K562 (cell line): ENCODE measurements around the gene VSIG10L2. TPM values are rescaled to one million over a fixed set of nuclear protein-coding genes. Genes with fewer than 3 reads are reported as not detected.

Source experiments
- polyA plus RNA-seq, 8 experiments: library from polyadenylated mRNA; depleted of rRNA in 4 of 8; stranded (reverse) in 5 of 8; unstranded in 3 of 8; fragments of >200 nt; fragmentation: Nextera tagmentation in 2 of 8; fragmentation: Illumina TruSeq in 1 of 8; extraction: Ambion mirVana in 2 of 8; extraction: Trizol in 1 of 8; gene quantifications; 2 replicates each; pipeline versions ENCODE4 v1.2.1 to v1.2.3, GENCODE V29; 2011 to 2014; ENCODE audit warnings: inconsistent platforms in 1 of 8, missing spikeins in 1 of 8
- total RNA-seq, 7 experiments: library from RNA; depleted of rRNA in 6 of 7; stranded (reverse); fragments of >200 nt in 6 of 7; fragmentation: Illumina TruSeq in 2 of 7; extraction: Trizol in 2 of 7; gene quantifications; 2 replicates each; pipeline versions ENCODE4 v1.2.1 to v1.2.3, GENCODE V29; 2011 to 2021; ENCODE audit warnings: low replicate concordance in 1 of 7

VSIG10L2 gene
- total and polyA plus RNA-seq, 9 of the 15 experiments (the other 6 are each of a cell fraction or from before 2014, with no cell fraction given): not detected

Other genes starting within 250 kb of the VSIG10L2 start
Only the 7 nearest of the 8 such genes appear.
- not detected in 2 replicates for gene PATE2, start 167.2 kb upstream of the VSIG10L2 start, total RNA-seq (2014; rRNA removed)
- gene PATE2, start 167.2 kb upstream of the VSIG10L2 start, total RNA-seq (2014; rRNA removed; fragmentation: Illumina TruSeq; extraction: Trizol): not detected in 2 replicates
- gene PATE2, start 167.2 kb upstream of the VSIG10L2 start, total RNA-seq (2015; rRNA removed; fragmentation: Illumina TruSeq; extraction: Trizol): not detected in 2 replicates
- not detected in 2 replicates for gene PATE2, start 167.2 kb upstream of the VSIG10L2 start, total RNA-seq (2021)
- gene PATE2, start 167.2 kb upstream of the VSIG10L2 start, polyA plus RNA-seq (2011; rRNA removed): not detected in 2 replicates
- not detected in 2 replicates for gene PATE2, start 167.2 kb upstream of the VSIG10L2 start, polyA plus RNA-seq (2014; fragmentation: Illumina TruSeq; extraction: Trizol)
- not detected for gene PATE2, start 167.2 kb upstream of the VSIG10L2 start, polyA plus RNA-seq (2014; fragmentation: Nextera tagmentation; extraction: Ambion mirVana)
- gene PATE2, start 167.2 kb upstream of the VSIG10L2 start, polyA plus RNA-seq (2014; rRNA removed): 0.05 TPM in 1 of 2 replicates, not detected in the other
- gene PATE3, start 157.9 kb upstream of the VSIG10L2 start, total RNA-seq (2014; rRNA removed): not detected in 2 replicates
- gene PATE3, start 157.9 kb upstream of the VSIG10L2 start, total RNA-seq (2014; rRNA removed; fragmentation: Illumina TruSeq; extraction: Trizol): not detected in 2 replicates
- not detected in 2 replicates for gene PATE3, start 157.9 kb upstream of the VSIG10L2 start, total RNA-seq (2015; rRNA removed; fragmentation: Illumina TruSeq; extraction: Trizol)
- gene PATE3, start 157.9 kb upstream of the VSIG10L2 start, total RNA-seq (2021): not detected in 2 replicates
- gene PATE3, start 157.9 kb upstream of the VSIG10L2 start, polyA plus RNA-seq (2011; rRNA removed): not detected in 2 replicates
- gene PATE3, start 157.9 kb upstream of the VSIG10L2 start, polyA plus RNA-seq (2014; fragmentation: Illumina TruSeq; extraction: Trizol): not detected in 2 replicates
- not detected for gene PATE3, start 157.9 kb upstream of the VSIG10L2 start, polyA plus RNA-seq (2014; fragmentation: Nextera tagmentation; extraction: Ambion mirVana)
- not detected in 2 replicates for gene PATE3, start 157.9 kb upstream of the VSIG10L2 start, polyA plus RNA-seq (2014; rRNA removed)
- not detected in 2 replicates for gene PATE4, start 112.7 kb upstream of the VSIG10L2 start, total RNA-seq (2014; rRNA removed)
- gene PATE4, start 112.7 kb upstream of the VSIG10L2 start, total RNA-seq (2014; rRNA removed; fragmentation: Illumina TruSeq; extraction: Trizol): not detected in 2 replicates
- not detected in 2 replicates for gene PATE4, start 112.7 kb upstream of the VSIG10L2 start, total RNA-seq (2015; rRNA removed; fragmentation: Illumina TruSeq; extraction: Trizol)
- gene PATE4, start 112.7 kb upstream of the VSIG10L2 start, total RNA-seq (2021): not detected in 2 replicates
- gene PATE4, start 112.7 kb upstream of the VSIG10L2 start, polyA plus RNA-seq (2011; rRNA removed): not detected in 2 replicates
- gene PATE4, start 112.7 kb upstream of the VSIG10L2 start, polyA plus RNA-seq (2014; fragmentation: Illumina TruSeq; extraction: Trizol): not detected in 2 replicates
- gene PATE4, start 112.7 kb upstream of the VSIG10L2 start, polyA plus RNA-seq (2014; fragmentation: Nextera tagmentation; extraction: Ambion mirVana): not detected
- gene PATE4, start 112.7 kb upstream of the VSIG10L2 start, polyA plus RNA-seq (2014; rRNA removed): not detected in 2 replicates
- 3.3 and 3.8 TPM in 2 replicates for gene HYLS1, start 58.4 kb upstream of the VSIG10L2 start, total RNA-seq (2014; rRNA removed)
- 4.8 and 5.7 TPM in 2 replicates for gene HYLS1, start 58.4 kb upstream of the VSIG10L2 start, total RNA-seq (2014; rRNA removed; fragmentation: Illumina TruSeq; extraction: Trizol)
- gene HYLS1, start 58.4 kb upstream of the VSIG10L2 start, total RNA-seq (2015; rRNA removed; fragmentation: Illumina TruSeq; extraction: Trizol): 5.1 and 5.6 TPM in 2 replicates
- 2.7 and 3.6 TPM in 2 replicates for gene HYLS1, start 58.4 kb upstream of the VSIG10L2 start, total RNA-seq (2021)
- gene HYLS1, start 58.4 kb upstream of the VSIG10L2 start, polyA plus RNA-seq (2011; rRNA removed): 1.1 and 3.2 TPM in 2 replicates
- gene HYLS1, start 58.4 kb upstream of the VSIG10L2 start, polyA plus RNA-seq (2014; fragmentation: Illumina TruSeq; extraction: Trizol): 3.8 and 5.1 TPM in 2 replicates
- gene HYLS1, start 58.4 kb upstream of the VSIG10L2 start, polyA plus RNA-seq (2014; fragmentation: Nextera tagmentation; extraction: Ambion mirVana): 1 to 10 TPM; 7.4 to 8.2 TPM
- 3.2 and 4.6 TPM in 2 replicates for gene HYLS1, start 58.4 kb upstream of the VSIG10L2 start, polyA plus RNA-seq (2014; rRNA removed)
- 16.4 and 18.4 TPM in 2 replicates for gene PUS3, start 42.8 kb upstream of the VSIG10L2 start, total RNA-seq (2014; rRNA removed)
- 40.6 and 46.2 TPM in 2 replicates for gene PUS3, start 42.8 kb upstream of the VSIG10L2 start, total RNA-seq (2014; rRNA removed; fragmentation: Illumina TruSeq; extraction: Trizol)
- 28.4 and 35.9 TPM in 2 replicates for gene PUS3, start 42.8 kb upstream of the VSIG10L2 start, total RNA-seq (2015; rRNA removed; fragmentation: Illumina TruSeq; extraction: Trizol)
- gene PUS3, start 42.8 kb upstream of the VSIG10L2 start, total RNA-seq (2021): 19.1 and 22.5 TPM in 2 replicates
- gene PUS3, start 42.8 kb upstream of the VSIG10L2 start, polyA plus RNA-seq (2011; rRNA removed): 7.8 and 16.5 TPM in 2 replicates
- gene PUS3, start 42.8 kb upstream of the VSIG10L2 start, polyA plus RNA-seq (2014; fragmentation: Illumina TruSeq; extraction: Trizol): 25.9 and 39.0 TPM in 2 replicates
- 10 to 100 TPM; 39.6 to 49.2 TPM for gene PUS3, start 42.8 kb upstream of the VSIG10L2 start, polyA plus RNA-seq (2014; fragmentation: Nextera tagmentation; extraction: Ambion mirVana)
- 15.6 and 25.4 TPM in 2 replicates for gene PUS3, start 42.8 kb upstream of the VSIG10L2 start, polyA plus RNA-seq (2014; rRNA removed)
- gene DDX25, start 41.5 kb upstream of the VSIG10L2 start, total RNA-seq (2014; rRNA removed): not detected in 2 replicates
- not detected in 2 replicates for gene DDX25, start 41.5 kb upstream of the VSIG10L2 start, total RNA-seq (2014; rRNA removed; fragmentation: Illumina TruSeq; extraction: Trizol)
- not detected in 2 replicates for gene DDX25, start 41.5 kb upstream of the VSIG10L2 start, total RNA-seq (2015; rRNA removed; fragmentation: Illumina TruSeq; extraction: Trizol)
- gene DDX25, start 41.5 kb upstream of the VSIG10L2 start, total RNA-seq (2021): not detected in 2 replicates
- not detected in 2 replicates for gene DDX25, start 41.5 kb upstream of the VSIG10L2 start, polyA plus RNA-seq (2011; rRNA removed)
- gene DDX25, start 41.5 kb upstream of the VSIG10L2 start, polyA plus RNA-seq (2014; fragmentation: Illumina TruSeq; extraction: Trizol): not detected in 2 replicates
- not detected for gene DDX25, start 41.5 kb upstream of the VSIG10L2 start, polyA plus RNA-seq (2014; fragmentation: Nextera tagmentation; extraction: Ambion mirVana)
- not detected in 2 replicates for gene DDX25, start 41.5 kb upstream of the VSIG10L2 start, polyA plus RNA-seq (2014; rRNA removed)
- 0.20 and 0.27 TPM in 2 replicates for gene CDON, start 116.8 kb downstream of the VSIG10L2 start, total RNA-seq (2014; rRNA removed)
- gene CDON, start 116.8 kb downstream of the VSIG10L2 start, total RNA-seq (2014; rRNA removed; fragmentation: Illumina TruSeq; extraction: Trizol): 0.35 and 0.44 TPM in 2 replicates
- 0.40 and 0.45 TPM in 2 replicates for gene CDON, start 116.8 kb downstream of the VSIG10L2 start, total RNA-seq (2015; rRNA removed; fragmentation: Illumina TruSeq; extraction: Trizol)
- 0.45 and 0.58 TPM in 2 replicates for gene CDON, start 116.8 kb downstream of the VSIG10L2 start, total RNA-seq (2021)
- 0.55 and 0.64 TPM in 2 replicates for gene CDON, start 116.8 kb downstream of the VSIG10L2 start, polyA plus RNA-seq (2011; rRNA removed)
- 0.48 and 0.58 TPM in 2 replicates for gene CDON, start 116.8 kb downstream of the VSIG10L2 start, polyA plus RNA-seq (2014; fragmentation: Illumina TruSeq; extraction: Trizol)
- gene CDON, start 116.8 kb downstream of the VSIG10L2 start, polyA plus RNA-seq (2014; fragmentation: Nextera tagmentation; extraction: Ambion mirVana): under 1 TPM; 0.08 to 0.14 TPM
- 0.29 and 0.45 TPM in 2 replicates for gene CDON, start 116.8 kb downstream of the VSIG10L2 start, polyA plus RNA-seq (2014; rRNA removed)